Colon (tissue), 2 donors: ENCODE results near the gene SPATA32.

Experiments used
- FAIRE-seq: peaks from 2 replicates; lab custom pipeline; 2012; peaks lifted over from hg19 to GRCh38; lab: Jason Lieb, UNC
- donor health status: control.
- donor health status: control.

The SPATA32 gene

DNA sequence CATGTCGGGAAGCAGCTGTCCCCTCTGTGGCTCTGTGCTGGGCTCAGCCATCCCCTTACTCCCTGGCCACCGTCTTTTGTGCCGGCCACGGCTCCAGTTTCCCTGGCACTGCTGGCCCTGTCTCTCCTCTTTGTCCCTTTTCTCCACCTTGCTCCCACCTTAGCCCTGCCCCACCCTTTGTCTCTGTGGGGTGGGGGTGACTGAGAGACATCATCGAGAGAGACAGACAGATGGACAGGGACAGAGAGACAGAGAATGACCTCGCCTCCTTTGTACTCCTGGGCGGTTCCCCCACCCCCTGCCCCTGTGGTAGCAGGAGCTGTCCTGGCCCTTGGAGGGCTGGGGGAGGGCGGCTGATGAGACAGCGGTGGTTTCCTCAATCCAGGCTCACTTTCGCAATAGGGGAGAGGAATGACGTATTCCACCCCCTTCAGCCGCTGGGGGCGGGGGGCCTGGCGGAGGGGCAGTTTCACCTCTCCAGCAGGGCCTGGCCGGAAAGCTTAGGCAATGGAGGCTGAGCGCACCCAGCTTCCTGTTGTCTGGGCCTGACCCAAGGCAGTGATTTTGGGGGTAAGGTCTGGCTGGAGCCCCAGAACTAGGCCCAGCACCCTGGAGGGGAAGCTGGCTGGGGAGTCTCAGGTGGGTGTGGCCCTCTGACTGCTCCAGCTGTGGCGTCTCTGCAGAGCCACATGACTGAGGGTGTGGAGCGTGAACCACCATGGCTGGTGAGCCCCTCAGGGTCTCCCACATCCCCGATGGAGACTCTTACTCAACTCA is 32.9 kb downstream of the SPATA32 start:
- FAIRE-seq, result no peak

- FAIRE-seq, result no peak
Observed at GRCh38 chr17:45227926-45228762, 33.8 kb downstream of the SPATA32 start.

- no peak for FAIRE-seq
Observed at GRCh38 chr17:45227101-45227925, 34.6 kb downstream of the SPATA32 start.

- no peak for FAIRE-seq
Observed at GRCh38 chr17:45226576-45226975, 35.3 kb downstream of the SPATA32 start.

- no peak for FAIRE-seq
Observed at GRCh38 chr17:45225964-45226530, 35.8 kb downstream of the SPATA32 start.

- FAIRE-seq, result no peak
Observed at GRCh38 chr17:45225051-45225700, 36.7 kb downstream of the SPATA32 start.

DNA sequence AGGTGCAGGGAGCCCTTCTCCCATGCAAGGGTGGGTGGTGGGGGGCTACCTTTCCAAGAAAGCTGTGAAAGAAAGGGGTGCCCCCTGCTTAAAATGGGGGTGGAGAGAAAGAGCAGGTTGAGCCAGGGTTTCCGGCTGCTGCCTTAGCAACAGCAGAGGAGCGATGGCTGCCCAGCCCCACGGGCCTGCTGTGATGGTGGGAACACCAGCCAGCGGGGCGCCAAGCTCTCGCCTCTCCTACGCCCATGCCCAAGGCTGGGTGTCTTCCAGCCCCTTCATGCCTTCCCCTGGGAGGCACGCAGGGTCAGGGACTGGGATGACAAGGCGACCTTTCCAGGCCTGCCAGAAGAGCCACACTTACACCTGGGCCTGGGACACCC is 37.2 kb downstream of the SPATA32 start:
- FAIRE-seq, result no peak

DNA sequence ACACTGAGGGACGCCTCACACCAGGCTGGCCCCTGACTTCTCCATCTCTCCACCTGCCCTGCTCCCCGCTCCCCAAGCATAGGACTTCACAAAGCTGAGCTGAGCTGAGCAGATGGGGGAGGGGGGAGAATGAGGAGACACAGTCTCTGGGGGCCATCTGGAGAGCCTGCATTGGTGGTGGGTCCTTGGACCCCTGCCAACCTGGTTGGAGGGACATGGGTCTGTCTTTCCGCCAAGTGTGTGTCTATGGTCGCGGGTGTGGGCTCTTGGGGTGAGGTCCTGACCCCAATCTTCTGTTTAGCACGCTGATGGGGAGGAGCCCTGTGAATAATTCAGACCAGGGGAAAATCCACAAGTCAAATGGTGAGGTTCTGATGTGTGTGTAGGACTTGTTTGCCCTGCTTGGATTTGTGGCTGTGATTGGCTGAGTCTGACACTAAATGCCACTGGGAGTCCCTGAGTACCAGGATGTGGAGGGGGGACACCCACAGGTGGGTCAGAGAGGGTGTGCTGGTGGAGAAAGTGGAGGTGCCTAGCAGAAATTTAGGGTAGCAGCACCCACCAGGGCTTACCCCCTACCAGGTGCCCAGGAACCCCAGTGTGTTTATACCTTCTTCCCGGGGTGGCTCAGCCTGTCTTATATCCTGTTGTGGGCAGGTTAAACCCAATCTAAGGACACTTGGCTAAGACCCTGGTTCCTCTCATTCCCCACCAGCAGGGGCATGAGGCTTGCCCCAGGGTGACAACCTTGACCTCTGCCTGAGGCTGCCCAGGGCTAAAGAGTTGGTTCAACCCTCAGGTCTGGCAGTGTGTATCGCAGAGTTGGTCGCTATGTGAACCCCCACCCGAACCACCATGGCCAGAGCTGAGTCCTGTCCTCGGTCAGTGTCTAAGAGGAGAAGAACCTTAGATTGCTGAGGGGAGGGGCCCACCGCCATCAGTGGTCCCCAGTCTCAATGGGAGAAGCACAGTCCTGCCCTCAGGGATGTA is 38.1 kb downstream of the SPATA32 start:
- FAIRE-seq, result no peak

- no peak for FAIRE-seq
Observed at GRCh38 chr17:45222996-45223538, 38.8 kb downstream of the SPATA32 start.

- no peak for FAIRE-seq
Observed at GRCh38 chr17:45222289-45222995, 39.5 kb downstream of the SPATA32 start.

DNA sequence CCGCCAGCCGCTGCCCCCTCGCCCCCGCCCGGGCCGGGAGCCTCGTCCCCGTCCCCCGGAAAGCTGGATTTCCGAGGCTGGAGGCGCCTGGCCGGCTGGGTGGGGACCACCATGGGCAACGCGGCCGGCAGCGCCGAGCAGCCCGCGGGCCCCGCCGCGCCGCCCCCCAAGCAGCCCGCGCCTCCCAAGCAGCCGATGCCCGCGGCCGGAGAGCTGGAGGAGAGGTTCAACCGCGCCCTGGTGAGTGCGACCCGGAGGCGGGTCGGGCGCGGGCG is 39.9 kb downstream of the SPATA32 start:
- FAIRE-seq, result no peak

DNA sequence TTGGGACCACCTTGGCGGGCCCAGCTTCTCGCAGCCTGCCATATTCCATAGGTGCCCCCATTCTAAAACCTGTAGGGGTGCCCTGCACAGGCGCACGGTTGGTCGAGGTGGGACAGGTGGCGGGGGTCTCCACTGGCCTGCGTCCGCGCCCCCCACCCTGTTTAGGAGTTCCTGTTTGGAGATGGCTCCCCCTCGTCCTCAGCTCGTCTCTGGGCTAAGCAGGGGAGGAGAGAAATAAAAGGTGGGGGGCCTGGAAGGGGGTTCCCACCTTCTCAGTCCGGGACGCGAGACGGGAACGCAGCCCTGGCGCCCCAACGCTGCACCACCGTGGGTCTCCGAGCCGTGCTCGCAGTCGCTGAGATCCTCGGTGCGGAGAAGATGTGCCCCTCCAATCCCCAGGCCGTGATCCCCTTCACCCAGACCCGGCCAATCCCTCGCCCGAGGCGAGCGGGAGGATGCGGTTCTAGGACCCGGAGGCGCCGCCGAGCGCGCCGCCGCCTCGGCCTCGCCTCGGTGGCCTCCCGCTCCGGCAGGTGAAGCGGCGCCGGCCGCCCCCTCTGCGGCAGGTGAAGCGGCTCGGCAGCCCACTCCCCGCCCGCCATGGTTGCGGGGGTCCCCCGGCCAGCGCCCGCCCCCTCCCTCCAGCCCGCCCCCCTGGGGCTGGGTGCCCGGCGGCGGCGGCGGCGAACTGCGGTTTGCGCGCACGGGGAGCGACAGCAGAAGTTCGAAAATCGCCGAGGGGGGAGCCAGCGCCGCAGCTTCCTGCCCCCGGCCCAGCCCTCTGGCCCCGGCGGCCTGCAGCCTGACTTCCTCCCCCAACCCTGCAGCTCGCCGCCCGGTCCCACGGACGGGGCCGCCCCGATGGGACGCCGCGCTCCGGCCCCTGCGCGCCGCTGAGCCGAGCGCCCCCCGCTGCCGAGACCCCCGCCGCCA is 40.5 kb downstream of the SPATA32 start, which contains the start of gene FMNL1:
Gene FMNL1 (plus strand): TSS at position 805 of the 933 bp plus-strand sequence. CDS start 240 bp downstream, outside the sequence.
- no peak for FAIRE-seq

GRCh38 chr17:45220079-45220478 is 41.8 kb downstream of the SPATA32 start:
- no peak for FAIRE-seq

- FAIRE-seq, result peak; percentile 45
Observed at GRCh38 chr17:45218895-45219661, 42.8 kb downstream of the SPATA32 start.
